Endothelial cell of umbilical vein (primary cell): ENCODE results near the gene TRAPPC2L. TPM values are rescaled to one million over a fixed set of nuclear protein-coding genes. Genes with fewer than 3 reads are reported as not detected.

Source experiments
- BruUV-seq: library from RNA; stranded (reverse); fragments of 400-500 nt; replicated peaks from 2 replicates; lab custom pipeline; 2021; lab: Mats Ljungman, UMichigan
- CTCF ChIA-PET: fragments of 300-600, 350-600 bp; sonication (Branson Sonifier 250); formaldehyde crosslinking; loops from one replicate; lab custom pipeline; 2021; ENCODE audit warnings: antibody characterized with exemption, inconsistent platforms; lab: Charles Lee
- POLR2A ChIA-PET: fragments of 300-600, 350-600 bp; sonication (Branson Sonifier 250); formaldehyde crosslinking; loops from one replicate; lab custom pipeline; 2021; ENCODE audit warnings: antibody characterized with exemption, inconsistent platforms; lab: Charles Lee
- DNase-seq: peaks from one replicate; pipeline ENCODE4 v3.0.0-alpha.2; 2011; ENCODE audit warnings: low read depth, low spot score
- FAIRE-seq: peaks from 2 replicates; lab custom pipeline; 2011; peaks lifted over from hg19 to GRCh38; lab: Jason Lieb, UNC
- H2AFZ ChIP-seq: 2 replicates; pipeline ENCODE4 v1.6.0; 2012; ENCODE audit warnings: low read depth, low read length, control low read depth, inconsistent platforms
- H3K27ac ChIP-seq: 2 replicates; pipeline ENCODE4 v1.5.1; 2011; ENCODE audit warnings: low read depth, mild to moderate bottlenecking, control low read depth, low read length, moderate library complexity; ENCODE audit not compliant: insufficient read depth
- H3K27me3 ChIP-seq, 2 experiments: 2 replicates each; pipeline versions ENCODE4 v1.6.0 to v1.6.1; 2011; ENCODE audit warnings: low read length in 2 of 2, mixed read lengths in 1 of 2; ENCODE audit not compliant: control insufficient read depth in 2 of 2, insufficient read depth in 2 of 2
- H3K36me3 ChIP-seq, 2 experiments: 2 replicates in 1 of 2; 3 replicates in 1 of 2; pipeline ENCODE4 v1.5.1; 2011; ENCODE audit warnings: low read length in 2 of 2, mild to moderate bottlenecking in 1 of 2, moderate library complexity in 1 of 2; ENCODE audit not compliant: control insufficient read depth in 2 of 2, insufficient read depth in 2 of 2; ENCODE audit errors: extremely low read depth in 1 of 2
- H3K4me1 ChIP-seq: 3 replicates; pipeline ENCODE4 v1.5.1; 2011; ENCODE audit warnings: mild to moderate bottlenecking, low read length; ENCODE audit not compliant: control insufficient read depth, insufficient read depth; ENCODE audit errors: extremely low read depth
- H3K4me2 ChIP-seq: 2 replicates; pipeline ENCODE4 v1.6.1; 2011; ENCODE audit warnings: low read length, control low read depth, mixed read lengths; ENCODE audit not compliant: insufficient read depth
- H3K4me3 ChIP-seq, 3 experiments: fragments of 200-600 bp in 1 of 3; sonication (generic), shearing (Covaris generic) in 1 of 3; replicated peaks in 1 of 3; 2 replicates each; pipeline ENCODE4 v1.5.1; 2011 to 2016; ENCODE audit warnings: control low read depth in 3 of 3, low read length in 3 of 3, mild to moderate bottlenecking in 2 of 3, inconsistent platforms in 1 of 3, low read depth in 1 of 3, moderate library complexity in 1 of 3; ENCODE audit not compliant: insufficient read depth in 1 of 3
- H3K79me2 ChIP-seq: 2 replicates; pipeline ENCODE4 v1.6.0; 2012; ENCODE audit warnings: low read length, inconsistent platforms; ENCODE audit not compliant: control insufficient read depth, insufficient read depth
- H3K9ac ChIP-seq: replicated peaks from 2 replicates; pipeline ENCODE3; 2011; ENCODE audit warnings: low read length, control low read depth; ENCODE audit not compliant: insufficient read depth; ENCODE audit errors: extremely low read depth
- H3K9me1 ChIP-seq: replicated peaks from 3 replicates; pipeline ENCODE4 v1.6.0; 2011; ENCODE audit warnings: mild to moderate bottlenecking, low read length; ENCODE audit not compliant: control insufficient read depth, insufficient read depth; ENCODE audit errors: extremely low read depth
- H3K9me3 ChIP-seq: replicated peaks from 2 replicates; pipeline ENCODE4 v1.5.1; 2012; ENCODE audit warnings: low read length, inconsistent platforms; ENCODE audit not compliant: control insufficient read depth, insufficient read depth
- H4K20me1 ChIP-seq: replicated peaks from 2 replicates; pipeline ENCODE3; 2011; ENCODE audit warnings: mild to moderate bottlenecking, low read length; ENCODE audit not compliant: control insufficient read depth, insufficient read depth; ENCODE audit errors: extremely low read depth
- EZH2 ChIP-seq: IDR thresholded peaks from 2 replicates; pipeline ENCODE4 v1.6.1; 2012; ENCODE audit warnings: borderline replicate concordance, low read depth, mild to moderate bottlenecking, moderate library complexity, low read length, inconsistent platforms; ENCODE audit not compliant: severe bottlenecking
- FOS ChIP-seq: IDR thresholded peaks from 2 replicates; pipeline ENCODE4 v1.6.1; 2011; ENCODE audit warnings: mild to moderate bottlenecking, low read length, moderate library complexity, borderline replicate concordance; ENCODE audit not compliant: insufficient read depth
- GATA2 ChIP-seq: IDR thresholded peaks from 2 replicates; pipeline ENCODE4 v1.7.0; 2011; ENCODE audit warnings: low read depth, mild to moderate bottlenecking, moderate library complexity, mixed read lengths, low read length; ENCODE audit not compliant: insufficient read length, insufficient read depth
- JUN ChIP-seq: IDR thresholded peaks from 2 replicates; pipeline ENCODE4 v1.6.1; 2011; ENCODE audit warnings: borderline replicate concordance, low read depth; ENCODE audit not compliant: insufficient read length, insufficient read depth
- MAX ChIP-seq: IDR thresholded peaks from 2 replicates; pipeline ENCODE4 v1.6.1; 2011; ENCODE audit not compliant: insufficient read depth, insufficient read length
- MYC ChIP-seq: IDR thresholded peaks from one replicate; pipeline ENCODE4 v1.6.1; 2011; ENCODE audit warnings: mild to moderate bottlenecking, low read depth, low read length
- POLR2A ChIP-seq: IDR thresholded peaks from 2 replicates; pipeline ENCODE4 v1.6.1; 2012; ENCODE audit warnings: low read depth, mild to moderate bottlenecking, control low read depth, low read length
- POLR2AphosphoS5 ChIP-seq: IDR thresholded peaks from 2 replicates; pipeline ENCODE4 v1.6.1; 2012; ENCODE audit warnings: low read depth, mild to moderate bottlenecking, control low read depth, low read length, moderate library complexity; ENCODE audit not compliant: insufficient read depth
- dilution Hi-C: fragments of 300-500 bp; cut with MboI; formaldehyde crosslinking; loops from one replicate; pipeline ENCODE4 v1.15.0; 2019; ENCODE audit warnings: low sequenced_read_pairs; ENCODE audit not compliant: extremely low pct_ligation_motif_present
- intact Hi-C: fragments of 100-400 bp; cut with micrococcal nuclease; formaldehyde crosslinking; loops from one replicate; pipeline ENCODE4 v1.10.0; 2022
- polyA plus RNA-seq, 4 experiments: library from polyadenylated mRNA; depleted of rRNA in 3 of 4; stranded (reverse) in 3 of 4; unstranded in 1 of 4; fragments of >200 nt; gene quantifications; 2 replicates each; pipeline versions ENCODE4 v1.2.1 to v1.2.3, GENCODE V29; 2011 to 2012; ENCODE audit warnings: missing spikeins in 1 of 4
- total RNA-seq: library from RNA; stranded (reverse); gene quantifications from 2 replicates; pipeline ENCODE4 v1.2.3, GENCODE V29; 2021
- TF ChIP-seq, protein P1 (sequence below), 2 donors: IDR thresholded peaks; 1 replicate in 1 of 2; 2 replicates in 1 of 2; pipeline ENCODE4 v1.5.1; 2011; ENCODE audit warnings: low read length in 2 of 2, mild to moderate bottlenecking in 2 of 2, moderate library complexity in 2 of 2, control low read depth in 1 of 2, inconsistent platforms in 1 of 2, low read depth in 1 of 2; ENCODE audit not compliant: insufficient read depth in 1 of 2; ENCODE audit errors: extremely low read depth in 1 of 2

The TRAPPC2L gene
- total and polyA plus RNA-seq, 2 donors (not counting 3 experiments of a cell fraction or from before 2014, with no cell fraction given) = 61.9 to 131 TPM

DNA sequence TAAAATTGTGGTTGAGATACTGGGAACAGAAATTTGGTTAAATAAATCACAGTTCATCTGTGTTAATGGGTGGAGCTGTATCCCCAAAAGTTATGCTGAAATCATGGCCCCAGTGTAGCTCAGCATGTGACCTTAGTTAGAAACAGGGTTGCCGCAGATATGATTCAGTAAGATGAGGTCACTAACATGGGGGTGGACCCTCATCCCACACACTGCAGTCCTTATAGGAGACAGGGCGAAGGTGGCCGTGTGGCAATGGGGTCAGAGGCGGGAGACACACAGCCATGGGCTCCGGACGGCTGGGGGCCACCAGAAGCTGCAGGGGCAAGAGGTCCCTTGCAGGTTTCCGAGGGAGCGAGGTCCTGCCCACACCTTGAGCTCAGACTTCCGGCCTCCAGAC, 10.8 kb upstream of the TRAPPC2L start:
- Histone ChIP-seq H2AFZ (no peak overlapping the region), H3K4me3 (no peak overlapping the region), H3K4me2 (no peak overlapping the region), H3K4me1 (no peaks in the 10 kb centered on the region), H3K9me3 (no peaks in the 10 kb centered on the region), H4K20me1 (no peaks in the 10 kb centered on the region), H3K27me3 (no peaks in the 10 kb centered on the region), H3K79me2 (no peaks in the 10 kb centered on the region), H3K27ac (no peak overlapping the region), H3K9ac (no peak overlapping the region), H3K36me3 (peaks cover 0 to 5% of the 10 kb centered on the region in 2 experiments), H3K9me1 (no peaks in the 10 kb centered on the region)
- intact Hi-C loops = no loop called here
- BruUV-seq = no TSS peak
- DNase-seq (no peak), FAIRE-seq (no peak)
- dilution Hi-C loops = no loop called here
- ChIA-PET POLR2A (no interaction called here), CTCF (interaction anchor here (0.6 to 1.5 kb wide), 4 partner anchors 11 to 350 kb away, joined by 3 to 5 read pairs (median 4); partner anchors contain the start of genes GALNS and TRAPPC2L)
- TF ChIP-seq FOS (no peak), POLR2AphosphoS5 (no peak), MAX (no peak), POLR2A (no peak), JUN (no peak), MYC (no peak), GATA2 (no peak), EZH2 (no peak)
- TF ChIP-seq, protein P1, sequence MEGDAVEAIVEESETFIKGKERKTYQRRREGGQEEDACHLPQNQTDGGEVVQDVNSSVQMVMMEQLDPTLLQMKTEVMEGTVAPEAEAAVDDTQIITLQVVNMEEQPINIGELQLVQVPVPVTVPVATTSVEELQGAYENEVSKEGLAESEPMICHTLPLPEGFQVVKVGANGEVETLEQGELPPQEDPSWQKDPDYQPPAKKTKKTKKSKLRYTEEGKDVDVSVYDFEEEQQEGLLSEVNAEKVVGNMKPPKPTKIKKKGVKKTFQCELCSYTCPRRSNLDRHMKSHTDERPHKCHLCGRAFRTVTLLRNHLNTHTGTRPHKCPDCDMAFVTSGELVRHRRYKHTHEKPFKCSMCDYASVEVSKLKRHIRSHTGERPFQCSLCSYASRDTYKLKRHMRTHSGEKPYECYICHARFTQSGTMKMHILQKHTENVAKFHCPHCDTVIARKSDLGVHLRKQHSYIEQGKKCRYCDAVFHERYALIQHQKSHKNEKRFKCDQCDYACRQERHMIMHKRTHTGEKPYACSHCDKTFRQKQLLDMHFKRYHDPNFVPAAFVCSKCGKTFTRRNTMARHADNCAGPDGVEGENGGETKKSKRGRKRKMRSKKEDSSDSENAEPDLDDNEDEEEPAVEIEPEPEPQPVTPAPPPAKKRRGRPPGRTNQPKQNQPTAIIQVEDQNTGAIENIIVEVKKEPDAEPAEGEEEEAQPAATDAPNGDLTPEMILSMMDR (IDR thresholded peaks at IDR 0.05; ENCODE audit: extremely low read depth in 1 of 2, insufficient read depth in 1 of 2, low read depth in 1 of 2, low read length in 2 of 2) = no peak
